ENCODE measurements around the gene HMGB2. TPM values are rescaled to one million over a fixed set of nuclear protein-coding genes. Genes with fewer than 3 reads are reported as not detected.

The HMGB2 gene
- polyA plus RNA-seq, 3 donors, result 395 to 467 (median 445) TPM

DNA sequence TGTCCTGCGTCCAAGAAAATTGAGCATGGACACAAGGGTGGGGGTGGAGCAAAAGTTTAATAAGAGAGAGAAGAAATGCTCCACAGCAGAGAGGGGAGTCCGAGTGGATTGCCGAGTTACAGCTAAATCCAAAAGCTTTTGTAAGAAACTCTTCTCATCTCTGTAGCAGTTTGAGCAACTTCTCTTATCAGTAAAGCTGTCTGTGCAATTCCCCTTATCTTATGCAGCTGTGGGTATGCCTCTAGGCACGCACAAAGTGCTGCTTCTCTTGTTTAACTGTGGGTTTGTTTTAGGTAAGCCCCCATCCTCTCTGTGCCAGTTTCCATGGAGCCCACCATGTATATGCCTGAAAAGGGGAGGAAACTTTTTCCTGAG is 44.8 kb downstream of the HMGB2 start:
- no peak for DNase-seq (ENCODE audit: low read depth in 3 of 3, low spot score in 2 of 3)

DNA sequence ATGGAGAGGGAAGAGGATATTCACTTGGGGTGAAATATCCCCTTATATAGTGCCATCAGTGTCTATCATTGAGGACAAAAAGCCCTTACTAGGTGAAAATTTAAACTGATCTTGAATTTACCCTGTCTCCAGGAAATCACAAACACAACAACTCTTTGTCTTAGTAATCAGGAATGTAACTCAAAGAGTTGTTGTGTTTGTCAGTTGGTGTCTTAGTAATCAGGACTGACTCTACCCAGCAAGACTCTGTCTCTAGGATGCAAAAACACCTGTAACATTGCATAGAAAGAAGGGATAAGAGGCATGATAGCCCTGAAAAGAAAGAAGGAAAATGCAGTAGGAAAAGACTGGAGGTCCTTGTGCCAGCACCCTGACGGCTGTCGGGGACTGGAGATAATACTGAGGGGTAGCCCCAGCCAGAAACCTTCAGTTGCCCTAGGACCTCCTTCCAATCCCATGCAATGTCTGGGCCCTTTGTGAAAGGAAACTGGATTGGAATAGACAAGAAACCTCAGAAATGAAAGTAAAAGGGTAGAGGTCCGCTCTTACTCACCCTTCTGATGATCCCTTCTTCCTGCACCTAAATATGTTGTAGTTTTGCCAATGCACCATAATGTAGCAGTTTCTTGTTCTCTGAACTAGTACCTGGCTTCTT is 45.3 kb downstream of the HMGB2 start:
- no peak for DNase-seq (ENCODE audit: low read depth in 3 of 3, low spot score in 2 of 3)

DNA sequence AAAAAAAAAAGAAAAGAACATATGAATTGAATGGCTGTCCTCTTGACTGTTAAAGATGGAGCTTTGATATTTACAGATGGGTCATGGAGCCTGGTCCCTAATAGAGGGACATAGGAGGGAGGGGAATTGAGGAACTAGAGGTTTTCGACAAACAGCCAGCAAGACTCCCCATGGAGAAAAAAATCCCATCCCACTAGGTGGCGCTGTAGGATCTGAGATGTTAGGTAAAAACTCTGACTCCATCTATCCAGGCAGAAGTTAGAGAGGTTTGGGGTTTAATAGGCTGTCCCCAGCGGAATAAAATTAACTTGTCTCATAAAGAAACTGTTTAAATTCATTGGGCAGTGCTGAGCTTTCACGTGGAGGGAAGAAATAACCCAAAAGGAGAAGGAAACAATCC is 45.9 kb downstream of the HMGB2 start:
- no peak for DNase-seq (ENCODE audit: low read depth in 3 of 3, low spot score in 2 of 3)

DNA sequence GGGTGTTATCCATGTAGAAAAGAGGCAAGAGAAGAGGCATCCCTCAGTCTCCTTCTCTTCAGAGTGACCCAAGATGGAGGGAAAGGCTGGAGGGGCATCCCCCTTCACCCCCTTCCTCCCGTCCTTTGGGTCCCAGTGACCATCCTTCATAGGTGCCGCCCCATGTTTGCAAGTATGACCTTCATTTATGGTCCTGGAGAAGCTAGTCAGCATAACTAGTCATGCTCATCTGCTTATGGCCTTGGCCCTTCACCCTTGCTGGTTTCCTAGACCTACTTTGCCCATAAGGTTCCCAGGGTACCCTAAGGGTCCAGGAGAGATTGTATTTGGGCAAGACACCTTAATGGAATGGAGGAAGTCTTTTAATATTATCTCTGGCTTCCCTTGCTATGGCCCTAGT is 46.7 kb downstream of the HMGB2 start:
- DNase-seq (ENCODE audit: low read depth in 3 of 3, low spot score in 2 of 3), result no peak

DNA sequence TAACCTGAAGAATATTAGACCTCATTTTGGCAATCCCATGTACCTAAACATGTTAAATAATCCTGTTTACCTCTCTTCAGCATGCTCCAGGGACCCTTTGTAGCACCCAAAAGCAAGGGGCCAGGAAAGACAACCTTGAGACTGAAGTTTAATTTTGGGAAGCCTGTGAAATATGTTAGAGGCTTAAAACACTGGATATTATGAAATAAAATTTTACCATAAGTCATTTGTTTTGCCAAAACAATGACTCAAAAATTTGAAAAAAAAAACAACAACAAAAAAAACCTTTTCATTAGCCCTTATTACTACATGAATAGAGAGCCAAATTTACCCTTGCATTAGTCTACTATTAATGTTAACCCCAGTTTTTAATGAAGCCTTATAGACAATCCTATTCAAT is 49.7 kb downstream of the HMGB2 start:
- no peak for DNase-seq (ENCODE audit: low read depth in 3 of 3, low spot score in 2 of 3)

DNA sequence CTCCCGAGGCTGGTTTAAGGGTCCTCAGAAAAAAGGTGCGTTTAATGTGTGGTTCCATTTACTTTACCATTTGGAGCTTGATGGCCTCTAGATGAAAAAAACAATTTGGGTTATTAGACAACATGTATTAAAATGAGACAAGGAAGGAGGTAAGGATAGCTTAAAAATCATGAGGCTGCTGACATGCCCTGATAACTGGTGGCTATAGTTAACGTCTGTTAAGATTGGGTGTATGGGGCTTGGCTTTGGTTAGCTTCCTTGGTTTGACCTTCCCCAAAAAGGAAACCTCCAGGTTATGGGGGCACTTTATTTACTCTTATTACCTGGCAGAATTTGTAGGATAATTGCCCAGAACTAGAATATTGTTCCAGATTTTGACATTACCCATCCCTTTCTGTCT is 51.5 kb downstream of the HMGB2 start:
- DNase-seq (ENCODE audit: low read depth in 3 of 3, low spot score in 2 of 3), result no peak

DNA sequence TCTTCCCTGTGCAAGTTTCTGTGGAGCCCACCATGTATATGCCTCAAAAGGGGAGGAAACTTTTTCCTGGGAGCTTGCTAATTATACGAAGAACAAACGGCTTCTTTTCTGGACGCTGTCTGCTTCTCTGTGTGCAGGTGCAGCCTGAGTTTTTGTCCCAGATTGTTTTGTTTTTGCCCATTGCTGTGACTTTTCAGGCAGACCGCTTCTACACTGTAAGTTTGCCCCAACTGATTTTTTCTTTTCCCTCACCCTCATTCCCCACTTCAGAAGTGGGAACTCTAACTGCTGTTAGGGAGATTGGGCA is 51.9 kb downstream of the HMGB2 start:
- DNase-seq (ENCODE audit: low read depth in 3 of 3, low spot score in 2 of 3), result no peak

DNA sequence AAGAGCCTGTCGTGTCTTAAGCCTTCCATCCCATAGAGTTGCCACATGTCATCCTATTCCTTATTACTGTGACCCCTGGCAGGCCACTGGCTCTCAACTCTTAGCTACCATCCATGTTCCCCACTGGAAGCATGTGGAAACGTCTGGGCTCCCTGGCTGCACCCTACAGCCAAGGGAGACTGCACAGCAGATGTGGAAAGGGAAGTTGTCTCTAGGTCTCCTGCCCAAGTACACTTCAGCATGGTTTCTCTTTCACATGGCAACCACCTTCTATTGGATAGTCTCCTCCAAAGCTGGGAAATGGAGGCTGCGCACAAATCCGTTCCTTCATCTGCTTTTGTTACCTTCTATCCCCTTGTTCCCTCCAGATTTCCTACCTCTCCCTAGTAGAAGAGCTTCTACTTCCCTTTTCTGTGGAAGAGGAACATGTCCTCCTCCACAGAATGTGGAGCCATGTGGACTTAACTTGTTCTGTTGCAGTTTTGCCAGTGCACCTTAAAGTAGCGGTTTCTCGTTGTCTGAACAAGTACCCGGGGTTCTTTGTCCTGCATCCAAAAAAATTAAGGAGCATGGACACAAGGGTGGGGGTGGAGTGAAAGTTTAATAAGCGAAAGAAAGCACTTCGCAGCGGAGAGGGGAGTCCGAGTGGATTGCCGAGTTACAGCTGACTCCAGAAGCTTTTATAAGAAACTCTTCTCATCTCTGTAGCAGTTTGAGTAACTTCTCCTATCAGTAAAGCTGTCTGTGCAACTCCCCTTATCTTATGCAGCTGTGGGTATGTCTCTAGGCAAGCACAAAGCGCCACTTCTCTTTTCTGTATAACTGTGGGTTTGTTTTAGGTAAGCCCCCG is 52.5 kb downstream of the HMGB2 start:
- DNase-seq (ENCODE audit: low read depth in 3 of 3, low spot score in 2 of 3), result no peak

Other genes starting within 250 kb of the HMGB2 start
- gene GALNT7, start 165.5 kb downstream of the HMGB2 start, polyA plus RNA-seq (ENCODE audit: insufficient read length in 3 of 3), result 10 to 100 TPM; 33.6 to 38.0 (median 37.1) TPM
- 10 to 100 TPM; 13.2 to 13.7 (median 13.6) TPM for gene SAP30, start 36.6 kb upstream of the HMGB2 start, polyA plus RNA-seq (ENCODE audit: insufficient read length in 3 of 3)
- gene SCRG1, start 64.8 kb upstream of the HMGB2 start, polyA plus RNA-seq (ENCODE audit: insufficient read length in 3 of 3), result under 1 TPM; 0.28 to 0.46 (median 0.39) TPM
- under 1 TPM in 2 of 3 donors, not detected in 1; 0.06 to 0.36 TPM for gene HAND2, start 195.9 kb upstream of the HMGB2 start, polyA plus RNA-seq (ENCODE audit: insufficient read length in 3 of 3)